DOHH2 (cell line): Measurements from ENCODE around the gene CORO1A.
"Not testable (repeated sequence)": the region's sequence is repeated elsewhere in the genome, so short reads cannot be mapped to it uniquely, and the experiment has no call there.

ENCODE experiments used
- H3F3A ChIP-seq: fragments of 200-600 bp; sonication (generic), shearing (Covaris generic); 2 replicates; pipeline ENCODE4 v1.6.0; 2016; ENCODE audit warnings: antibody characterized with exemption, mild to moderate bottlenecking; ENCODE audit not compliant: control insufficient read depth, insufficient read depth
- H3K27ac ChIP-seq: fragments of 200-600 bp; sonication (generic); 2 replicates; pipeline ENCODE4 v1.5.1; 2014; ENCODE audit warnings: low read depth, mild to moderate bottlenecking, low read length, moderate library complexity
- H3K27me3 ChIP-seq: fragments of 200-600 bp; sonication (generic); 2 replicates; pipeline ENCODE4 v1.6.1; 2014; ENCODE audit warnings: mild to moderate bottlenecking, low read length, mixed read lengths; ENCODE audit not compliant: control insufficient read depth
- H3K36me3 ChIP-seq: fragments of 200-600 bp; sonication (generic); 2 replicates; pipeline ENCODE4 v1.6.1; 2014; ENCODE audit warnings: mild to moderate bottlenecking, low read length, moderate library complexity, mixed read lengths; ENCODE audit not compliant: control insufficient read depth
- H3K4me1 ChIP-seq: fragments of 200-600 bp; sonication (generic); 2 replicates; pipeline ENCODE4 v1.6.1; 2014; ENCODE audit warnings: mild to moderate bottlenecking, low read length, mixed read lengths; ENCODE audit not compliant: control insufficient read depth
- H3K4me2 ChIP-seq: fragments of 200-600 bp; sonication (generic); 2 replicates; pipeline ENCODE4 v1.6.0; 2014; ENCODE audit warnings: mild to moderate bottlenecking, low read length, moderate library complexity
- H3K4me3 ChIP-seq: fragments of 200-600 bp; sonication (generic); 2 replicates; pipeline ENCODE4 v1.5.1; 2014; ENCODE audit warnings: mild to moderate bottlenecking, low read length, mixed read lengths
- H3K79me2 ChIP-seq: fragments of 200-600 bp; sonication (generic); 2 replicates; pipeline ENCODE4 v1.6.1; 2014; ENCODE audit warnings: mild to moderate bottlenecking, low read length, mixed read lengths; ENCODE audit not compliant: control insufficient read depth
- H3K9me2 ChIP-seq: fragments of 200-600 bp; sonication (generic); replicated peaks from 2 replicates; pipeline ENCODE4 v1.6.1; 2014; ENCODE audit warnings: mild to moderate bottlenecking, low read length, mixed read lengths; ENCODE audit not compliant: control insufficient read depth
- H3K9me3 ChIP-seq: fragments of 200-600 bp; sonication (generic); 2 replicates; pipeline ENCODE4 v1.6.1; 2014; ENCODE audit warnings: antibody characterized with exemption, low read length, mixed read lengths; ENCODE audit not compliant: control insufficient read depth, insufficient read depth
- H4K20me1 ChIP-seq: fragments of 200-600 bp; sonication (generic); 2 replicates; pipeline ENCODE4 v1.6.0; 2014; ENCODE audit warnings: low read depth, mild to moderate bottlenecking, antibody characterized with exemption, low read length, moderate library complexity; ENCODE audit not compliant: control insufficient read depth, insufficient read depth
- CTCF ChIP-seq: fragments of 200-600 bp; sonication (generic); IDR thresholded peaks from one replicate; pipeline ENCODE4 v1.5.1; 2014; ENCODE audit warnings: antibody characterized with exemption, mild to moderate bottlenecking, low read depth, low read length; ENCODE audit not compliant: poor library complexity, severe bottlenecking
- EZH2phosphoT487 ChIP-seq: fragments of 200-600 bp; sonication (generic); IDR thresholded peaks from 2 replicates; pipeline ENCODE4 v1.6.1; 2017; ENCODE audit warnings: borderline replicate concordance, mild to moderate bottlenecking, antibody characterized with exemption, low read length, moderate library complexity, mixed read lengths

The CORO1A gene

GRCh38 chr16:30173054-30173453 is 10.3 kb upstream of the CORO1A start:
- Histone ChIP-seq H3K27me3 (no peaks in the 10 kb centered on the region), H3K4me2 (no peak overlapping the region), H3K27ac (no peak overlapping the region), H3K79me2 (no peaks in the 10 kb centered on the region), H3F3A (no peaks in the 10 kb centered on the region), H3K4me1 (no peaks in the 10 kb centered on the region), H3K9me2 (no peaks in the 10 kb centered on the region), H3K9me3 (no peaks in the 10 kb centered on the region), H3K4me3 (no peak overlapping the region), H4K20me1 (no peaks in the 10 kb centered on the region), H3K36me3 (no peaks in the 10 kb centered on the region)
- TF ChIP-seq CTCF (no peak), EZH2phosphoT487 (no peak)

GRCh38 chr16:30176876-30177275 is 6.5 kb upstream of the CORO1A start:
- not testable (repeated sequence) for H3K36me3 ChIP-seq, H3K27ac ChIP-seq, H4K20me1 ChIP-seq, H3K9me3 ChIP-seq, H3K4me3 ChIP-seq, H3F3A ChIP-seq, H3K27me3 ChIP-seq, H3K4me1 ChIP-seq, H3K4me2 ChIP-seq, H3K79me2 ChIP-seq, H3K9me2 ChIP-seq

- Histone ChIP-seq H3K27ac (no peak overlapping the region), H4K20me1 (no peaks in the 10 kb centered on the region), H3K27me3 (no peaks in the 10 kb centered on the region), H3K36me3 (peaks cover 3% of the 10 kb centered on the region), H3K4me1 (peaks cover 9% of the 10 kb centered on the region), H3K4me2 (no peak overlapping the region), H3K4me3 (no peak overlapping the region), H3K9me3 (no peaks in the 10 kb centered on the region), H3F3A (peaks cover under 1% of the 10 kb centered on the region), H3K79me2 (peaks cover 6% of the 10 kb centered on the region), H3K9me2 (no peaks in the 10 kb centered on the region)
- no peak for TF ChIP-seq EZH2phosphoT487
- TF ChIP-seq CTCF: no peak
Observed at GRCh38 chr16:30179195-30179594, 4.2 kb upstream of the CORO1A start.

- Histone ChIP-seq H3K4me3 (no peak overlapping the region), H3F3A (peaks cover 7% of the 10 kb centered on the region), H3K27ac (no peak overlapping the region), H3K4me2 (no peak overlapping the region), H3K79me2 (peaks cover 14% of the 10 kb centered on the region), H3K4me1 (peaks cover 13% of the 10 kb centered on the region), H3K9me2 (no peaks in the 10 kb centered on the region), H4K20me1 (no peaks in the 10 kb centered on the region), H3K9me3 (no peaks in the 10 kb centered on the region), H3K36me3 (peaks cover 10% of the 10 kb centered on the region), H3K27me3 (no peaks in the 10 kb centered on the region)
- TF ChIP-seq EZH2phosphoT487 (no peak), CTCF (no peak)
Observed at GRCh38 chr16:30179931-30180330, 3.5 kb upstream of the CORO1A start.
